ENCODE data around the gene FAM107B. TPM values are rescaled to one million over a fixed set of nuclear protein-coding genes. Genes with fewer than 3 reads are reported as not detected.

FAM107B gene
- total and polyA plus RNA-seq, 2 of the 8 experiments (the other 6 are each of a cell fraction or from before 2014, with no cell fraction given): 7.5 to 28.1 TPM

DNA sequence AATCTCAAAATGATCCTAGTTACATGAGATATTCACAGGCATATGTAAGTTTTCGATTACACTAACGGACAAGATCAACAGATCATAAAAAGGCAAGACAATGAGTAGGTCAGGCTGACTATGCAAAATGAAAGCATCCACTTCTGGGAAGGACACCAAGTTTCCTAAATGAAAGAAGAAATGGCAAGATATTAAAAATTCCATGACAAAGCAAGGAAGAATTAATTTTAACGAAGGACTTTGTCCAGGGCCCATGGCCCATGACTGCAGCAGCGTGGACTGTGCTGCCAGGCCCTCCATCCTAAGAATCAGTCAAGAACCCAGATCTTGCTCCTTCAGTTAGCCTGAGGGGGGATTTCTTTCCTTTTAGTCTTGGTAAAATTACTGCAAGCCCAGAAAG lies 261.6 kb downstream of the FAM107B start (continued):
- TF ChIP-seq TBP (IDR thresholded peaks at IDR 0.05; ENCODE audit: low read depth, low read length) (no peak), EGR1 (IDR thresholded peaks at IDR 0.05; ENCODE audit: borderline replicate concordance, low read depth, low read length) (no peak), JUN (IDR thresholded peaks at IDR 0.05; ENCODE audit: low read depth, low read length) (no peak), KDM1A (IDR thresholded peaks at IDR 0.05; ENCODE audit: borderline replicate concordance, low read length) (no peak), CEBPB (IDR thresholded peaks at IDR 0.05; ENCODE audit: low read depth, low read length) (no peak), CHD1 (IDR thresholded peaks at IDR 0.05; ENCODE audit: low read depth, low read length) (no peak), FOSL1 (IDR thresholded peaks at IDR 0.05; ENCODE audit: insufficient read depth, low read depth, low read length) (no peak), HDAC2 (IDR thresholded peaks at IDR 0.05; ENCODE audit: borderline replicate concordance in 1 of 2, low read depth in 2 of 2, low read length in 2 of 2) (no peak), YY1 (IDR thresholded peaks at IDR 0.05; ENCODE audit: low read depth, low read length) (no peak), GTF2F1 (IDR thresholded peaks at IDR 0.05; ENCODE audit: borderline replicate concordance, low read depth, low read length) (no peak), RBBP5 (IDR thresholded peaks at IDR 0.05; ENCODE audit: borderline replicate concordance, low read depth, low read length) (no peak)
- TF ChIP-seq, protein P1, sequence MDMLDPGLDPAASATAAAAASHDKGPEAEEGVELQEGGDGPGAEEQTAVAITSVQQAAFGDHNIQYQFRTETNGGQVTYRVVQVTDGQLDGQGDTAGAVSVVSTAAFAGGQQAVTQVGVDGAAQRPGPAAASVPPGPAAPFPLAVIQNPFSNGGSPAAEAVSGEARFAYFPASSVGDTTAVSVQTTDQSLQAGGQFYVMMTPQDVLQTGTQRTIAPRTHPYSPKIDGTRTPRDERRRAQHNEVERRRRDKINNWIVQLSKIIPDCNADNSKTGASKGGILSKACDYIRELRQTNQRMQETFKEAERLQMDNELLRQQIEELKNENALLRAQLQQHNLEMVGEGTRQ (IDR thresholded peaks at IDR 0.05; ENCODE audit: low read length): no peak
- TF ChIP-seq, protein P2, sequence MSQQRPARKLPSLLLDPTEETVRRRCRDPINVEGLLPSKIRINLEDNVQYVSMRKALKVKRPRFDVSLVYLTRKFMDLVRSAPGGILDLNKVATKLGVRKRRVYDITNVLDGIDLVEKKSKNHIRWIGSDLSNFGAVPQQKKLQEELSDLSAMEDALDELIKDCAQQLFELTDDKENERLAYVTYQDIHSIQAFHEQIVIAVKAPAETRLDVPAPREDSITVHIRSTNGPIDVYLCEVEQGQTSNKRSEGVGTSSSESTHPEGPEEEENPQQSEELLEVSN (IDR thresholded peaks at IDR 0.05): no peak
- TF ChIP-seq, protein P3, sequence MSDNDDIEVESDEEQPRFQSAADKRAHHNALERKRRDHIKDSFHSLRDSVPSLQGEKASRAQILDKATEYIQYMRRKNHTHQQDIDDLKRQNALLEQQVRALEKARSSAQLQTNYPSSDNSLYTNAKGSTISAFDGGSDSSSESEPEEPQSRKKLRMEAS (IDR thresholded peaks at IDR 0.05): no peak
- TF ChIP-seq, protein P4, sequence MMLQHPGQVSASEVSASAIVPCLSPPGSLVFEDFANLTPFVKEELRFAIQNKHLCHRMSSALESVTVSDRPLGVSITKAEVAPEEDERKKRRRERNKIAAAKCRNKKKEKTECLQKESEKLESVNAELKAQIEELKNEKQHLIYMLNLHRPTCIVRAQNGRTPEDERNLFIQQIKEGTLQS (IDR thresholded peaks at IDR 0.05; ENCODE audit: insufficient read depth, low read depth, low read length): no peak

All from H1 (cell line).